Mesothelial cell of epicardium (in vitro differentiated cells): Measurements from ENCODE around the gene HELZ2. TPM values are rescaled to one million over a fixed set of nuclear protein-coding genes. Genes with fewer than 3 reads are reported as not detected.

Source experiments
- DNase-seq, 2 experiments: peaks; one replicate each; pipeline ENCODE4 v3.0.0; 2021; ENCODE audit warnings: low spot score in 2 of 2; ENCODE audit not compliant: unreplicated experiment in 2 of 2
- H3K27ac Mint-ChIP-seq: 2 replicates; pipeline ENCODE4 v1.8.0; 2021; ENCODE audit warnings: mixed read lengths
- H3K27me3 Mint-ChIP-seq: 2 replicates; pipeline ENCODE4 v1.8.0; 2021; ENCODE audit warnings: low read depth, mixed read lengths
- H3K36me3 Mint-ChIP-seq: 2 replicates; pipeline ENCODE4 v1.8.0; 2021; ENCODE audit warnings: mixed read lengths
- H3K4me1 Mint-ChIP-seq: 2 replicates; pipeline ENCODE4 v1.8.0; 2021; ENCODE audit warnings: mixed read lengths
- H3K4me3 Mint-ChIP-seq: 2 replicates; pipeline ENCODE4 v1.8.0; 2021; ENCODE audit warnings: mild to moderate bottlenecking, moderate library complexity, mixed read lengths
- H3K9me3 Mint-ChIP-seq: 2 replicates; pipeline ENCODE4 v1.8.0; 2021; ENCODE audit warnings: mixed read lengths
- CTCF ChIP-seq: fragments of 200-600 bp; sonication (generic); IDR thresholded peaks from one replicate; pipeline ENCODE4 v1.5.0; 2021; ENCODE audit warnings: antibody characterized with exemption; ENCODE audit not compliant: unreplicated experiment
- total RNA-seq: library from RNA; stranded (reverse); gene quantifications from 3 replicates; pipeline ENCODE4 v1.2.1, GENCODE V29; 2021

HELZ2 gene
- total RNA-seq, 1 donor from 2014 or later, result 44.4 TPM

GRCh38 chr20:63540417-63541186, 33.4 kb downstream of the HELZ2 start:
- Mint-ChIP-seq H3K4me1 (peaks cover 2% of the 10 kb centered on the region), H3K4me3 (no peak overlapping the region), H3K9me3 (no peaks in the 10 kb centered on the region), H3K27me3 (peaks cover 2% of the 10 kb centered on the region), H3K36me3 (no peaks in the 10 kb centered on the region), H3K27ac (no peak overlapping the region)
- DNase-seq, result no peak
- TF ChIP-seq CTCF, result no peak

GRCh38 chr20:63539441-63540370, 34.3 kb downstream of the HELZ2 start:
- Mint-ChIP-seq H3K27me3 (no peaks in the 10 kb centered on the region), H3K36me3 (no peaks in the 10 kb centered on the region)

GRCh38 chr20:63539092-63539430, 35.0 kb downstream of the HELZ2 start:
- Mint-ChIP-seq H3K4me3 (no peak overlapping the region), H3K27me3 (no peaks in the 10 kb centered on the region), H3K9me3 (no peaks in the 10 kb centered on the region), H3K27ac (no peak overlapping the region), H3K4me1 (peaks cover 2% of the 10 kb centered on the region), H3K36me3 (no peaks in the 10 kb centered on the region)
- no peak for TF ChIP-seq CTCF
- DNase-seq, result no peak

More at GRCh38 chr20:63539441-63540370, 34.3 kb downstream of the HELZ2 start:
- TF ChIP-seq CTCF, result no peak
- Mint-ChIP-seq H3K27ac (no peak overlapping the region), H3K4me1 (peaks cover 2% of the 10 kb centered on the region), H3K9me3 (no peaks in the 10 kb centered on the region), H3K4me3 (no peak overlapping the region)
- DNase-seq, result no peak

- H3K4me3 Mint-ChIP-seq, result peak overlapping the region; percentile 47
Observed at GRCh38 chr20:63538204-63539091, 35.6 kb downstream of the HELZ2 start.

More at GRCh38 chr20:63538204-63539091, 35.6 kb downstream of the HELZ2 start:
- H3K27ac Mint-ChIP-seq, result no peak overlapping the region
- no peak for DNase-seq
- H3K27me3 Mint-ChIP-seq, result no peaks in the 10 kb centered on the region
- peaks cover 2% of the 10 kb centered on the region for H3K4me1 Mint-ChIP-seq
- H3K9me3 Mint-ChIP-seq, result no peaks in the 10 kb centered on the region
- TF ChIP-seq CTCF, result peak; percentile 55
- no peaks in the 10 kb centered on the region for H3K36me3 Mint-ChIP-seq
